Measurements from ENCODE around the gene ADH5. TPM values are rescaled to one million over a fixed set of nuclear protein-coding genes. Genes with fewer than 3 reads are reported as not detected.
"Not testable (repeated sequence)": the region's sequence is repeated elsewhere in the genome, so short reads cannot be mapped to it uniquely, and the experiment has no call there.

Gene ADH5
- total and polyA plus RNA-seq, 4 donors: 219 to 268 (median 231) TPM

GRCh38 chr4:99023800-99024251 is 64.8 kb downstream of the ADH5 start:
- H3K36me3 ChIP-seq (ENCODE audit: control insufficient read depth in 1 of 2, insufficient read depth in 2 of 2, low read length in 1 of 2); intact Hi-C loops (cut with DNase I); ATAC-seq (ENCODE audit: low FRiP score); H3K9me3 ChIP-seq (ENCODE audit: control insufficient read depth, low read length); DNase-seq; H3K27me3 ChIP-seq (ENCODE audit: control insufficient read depth in 1 of 2, insufficient read depth in 2 of 2, low read length in 1 of 2); H3K4me1 ChIP-seq (ENCODE audit: control insufficient read depth in 1 of 2, insufficient read depth in 2 of 2, low read length in 2 of 2); H3K27ac ChIP-seq (ENCODE audit: low read depth in 1 of 2, low read length in 2 of 2); H3K4me3 ChIP-seq (ENCODE audit: low read length in 2 of 2): not testable (repeated sequence)
- WGBS, 2 donors: 87 to 88% methylated on average over 10 of the region's 10 CpGs

DNA sequence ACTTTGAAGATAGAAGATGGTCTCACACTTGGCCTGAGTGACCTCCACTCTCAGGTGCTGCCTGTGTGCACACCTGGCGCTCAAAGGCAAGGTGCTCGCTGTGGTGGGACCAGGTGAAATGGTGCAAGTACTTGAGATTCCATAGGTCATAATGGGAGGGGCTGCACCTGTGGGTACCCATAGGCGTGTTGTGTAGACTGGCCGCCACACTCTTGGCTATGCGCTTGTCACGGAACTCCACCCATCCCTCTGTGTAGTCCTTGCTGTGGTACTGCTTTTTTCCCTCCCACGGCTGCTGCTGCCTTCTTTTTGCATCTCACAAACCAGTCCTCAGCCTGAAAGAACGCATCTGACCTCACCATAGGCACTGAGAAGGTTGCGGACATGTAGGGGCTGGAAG is 66.0 kb downstream of the ADH5 start:
- intact Hi-C loops (cut with DNase I): no loop called here
- Histone ChIP-seq H3K27me3 (ENCODE audit: control insufficient read depth in 1 of 2, insufficient read depth in 2 of 2, low read length in 1 of 2) (no peaks in the 10 kb centered on the region), H3K4me3 (ENCODE audit: low read length in 2 of 2) (no peak overlapping the region), H3K36me3 (ENCODE audit: control insufficient read depth in 1 of 2, insufficient read depth in 2 of 2, low read length in 1 of 2) (peaks cover 0 to 6% of the 10 kb centered on the region in 2 donors), H3K9me3 (ENCODE audit: control insufficient read depth, low read length) (peaks cover 1% of the 10 kb centered on the region), H3K4me1 (ENCODE audit: control insufficient read depth in 1 of 2, insufficient read depth in 2 of 2, low read length in 2 of 2) (peaks cover 0 to 9% of the 10 kb centered on the region in 2 donors), H3K27ac (ENCODE audit: low read depth in 1 of 2, low read length in 2 of 2) (no peak overlapping the region)
- no peak for DNase-seq
- WGBS, 2 donors: 90 to 98% methylated on average over 9 of the region's 9 CpGs
- no peak for ATAC-seq (ENCODE audit: low FRiP score)

DNA sequence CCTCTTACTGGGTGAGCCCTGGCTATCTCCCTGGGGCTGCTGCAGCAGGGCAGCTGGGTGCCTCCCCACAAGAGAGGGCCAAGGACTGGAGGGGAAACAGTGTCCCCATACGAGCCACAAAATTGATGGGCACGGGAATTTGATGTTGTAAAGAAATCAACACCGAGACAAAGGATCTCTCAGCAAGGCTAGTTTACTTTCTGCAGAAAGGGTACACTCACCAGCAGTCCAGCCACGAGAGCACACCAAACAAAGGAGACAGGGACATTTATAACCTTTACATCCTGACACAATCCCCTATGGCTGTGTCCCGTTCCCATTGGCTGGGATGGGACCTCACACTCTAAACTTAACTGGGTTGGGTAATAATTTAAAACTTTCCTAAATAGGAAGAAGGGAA is 67.2 kb downstream of the ADH5 start:
- Histone ChIP-seq H3K4me1 (ENCODE audit: control insufficient read depth in 1 of 2, insufficient read depth in 2 of 2, low read length in 2 of 2) (peaks cover 0 to 8% of the 10 kb centered on the region in 2 donors), H3K9me3 (ENCODE audit: control insufficient read depth, low read length) (peaks cover 1% of the 10 kb centered on the region), H3K27ac (ENCODE audit: low read depth in 1 of 2, low read length in 2 of 2) (no peak overlapping the region), H3K4me3 (ENCODE audit: low read length in 2 of 2) (no peak overlapping the region), H3K36me3 (ENCODE audit: control insufficient read depth in 1 of 2, insufficient read depth in 2 of 2, low read length in 1 of 2) (peaks cover 0 to 6% of the 10 kb centered on the region in 2 donors), H3K27me3 (ENCODE audit: control insufficient read depth in 1 of 2, insufficient read depth in 2 of 2, low read length in 1 of 2) (no peaks in the 10 kb centered on the region)
- DNase-seq (no peak), ATAC-seq (ENCODE audit: low FRiP score) (no peak)
- WGBS, 2 donors: 94% methylated on average over 5 of the region's 5 CpGs
- intact Hi-C loops (cut with DNase I): no loop called here

Other genes starting within 250 kb of the ADH5 start
- 10 to 100 TPM; 60.3 to 72.8 TPM for gene EIF4E, start 159.7 kb downstream of the ADH5 start, total RNA-seq
- 10 to 100 TPM; 34.0 to 79.3 TPM for gene EIF4E, start 159.7 kb downstream of the ADH5 start, polyA plus RNA-seq
- 10 to 100 TPM; 57.2 to 61.4 TPM for gene METAP1, start 93.1 kb downstream of the ADH5 start, total RNA-seq
- 10 to 100 TPM; 40.2 to 48.2 TPM for gene METAP1, start 93.1 kb downstream of the ADH5 start, polyA plus RNA-seq
- 1 to 10 TPM in 1 of 2 donors, not detected in 1; 3.3 TPM for gene ADH4, start 55.5 kb upstream of the ADH5 start, total RNA-seq
- 10 to 100 TPM in 1 of 2 donors, 1 to 10 TPM in 1; 1.1 to 15.2 TPM for gene ADH4, start 55.5 kb upstream of the ADH5 start, polyA plus RNA-seq
- gene ADH6, start 130.5 kb upstream of the ADH5 start, total RNA-seq: under 1 TPM; 0.26 to 0.84 TPM
- 1 to 10 TPM in 1 of 2 donors, under 1 TPM in 1; 0.36 to 6.3 TPM for gene ADH6, start 130.5 kb upstream of the ADH5 start, polyA plus RNA-seq
- gene ADH1A, start 202.2 kb upstream of the ADH5 start, total RNA-seq: 1 to 10 TPM; 2.7 to 3.5 TPM
- 1 to 10 TPM in 1 of 2 donors, under 1 TPM in 1; 0.67 to 1.6 TPM for gene ADH1A, start 202.2 kb upstream of the ADH5 start, polyA plus RNA-seq
- gene ADH1B, start 232.6 kb upstream of the ADH5 start, total RNA-seq: 100 to 1,000 TPM; 502 to 753 TPM
- 1,000 to 10,000 TPM in 1 of 2 donors, 100 to 1,000 TPM in 1; 517 to 4,880 TPM for gene ADH1B, start 232.6 kb upstream of the ADH5 start, polyA plus RNA-seq

Data from aorta (tissue), 5 donors.